Osteoblast (primary cell): ENCODE measurements around the gene INPP5F. TPM values are rescaled to one million over a fixed set of nuclear protein-coding genes. Genes with fewer than 3 reads are reported as not detected.

Source experiments
- DNase-seq: peaks from one replicate; pipeline ENCODE4 v3.0.0; 2011; ENCODE audit warnings: low spot score, mixed read lengths; ENCODE audit not compliant: insufficient read length; ENCODE audit errors: missing footprints
- H2AFZ ChIP-seq: 2 replicates; pipeline ENCODE4 v1.6.0; 2011; ENCODE audit warnings: mild to moderate bottlenecking, low read length
- H3K27ac ChIP-seq: 2 replicates; pipeline ENCODE4 v1.5.1; 2011; ENCODE audit warnings: mild to moderate bottlenecking, low read depth, low read length, moderate library complexity
- H3K27me3 ChIP-seq: 2 replicates; pipeline ENCODE4 v1.6.0; 2012; ENCODE audit warnings: mild to moderate bottlenecking, control low read depth, inconsistent platforms, low read length, moderate library complexity; ENCODE audit not compliant: insufficient read depth
- H3K36me3 ChIP-seq: 2 replicates; pipeline ENCODE4 v1.5.1; 2011; ENCODE audit warnings: mild to moderate bottlenecking, low read length, control low read depth, moderate library complexity; ENCODE audit not compliant: insufficient read depth
- H3K4me1 ChIP-seq: 2 replicates; pipeline ENCODE4 v1.5.1; 2011; ENCODE audit warnings: mild to moderate bottlenecking, low read length, control low read depth, moderate library complexity; ENCODE audit not compliant: insufficient read depth
- H3K4me2 ChIP-seq: 2 replicates; pipeline ENCODE4 v1.6.0; 2011; ENCODE audit warnings: mild to moderate bottlenecking, low read length; ENCODE audit not compliant: insufficient read depth
- H3K4me3 ChIP-seq: fragments of 200-600 bp; sonication (generic); 3 replicates; pipeline ENCODE4 v1.5.1; 2012; ENCODE audit warnings: mild to moderate bottlenecking, low read length, inconsistent platforms; ENCODE audit not compliant: insufficient read depth
- H3K79me2 ChIP-seq: 2 replicates; pipeline ENCODE4 v1.6.0; 2012; ENCODE audit warnings: mild to moderate bottlenecking, low read length, control low read depth, inconsistent platforms; ENCODE audit not compliant: insufficient read depth
- H3K9me3 ChIP-seq: 2 replicates; pipeline ENCODE4 v1.5.1; 2011; ENCODE audit warnings: low read depth, low read length, control low read depth
- H4K20me1 ChIP-seq: 2 replicates; pipeline ENCODE4 v1.6.0; 2012; ENCODE audit warnings: mild to moderate bottlenecking, low read length, control low read depth; ENCODE audit not compliant: insufficient read depth
- CTCF ChIP-seq: IDR thresholded peaks from 2 replicates; pipeline ENCODE4 v1.5.1; 2011; ENCODE audit warnings: mild to moderate bottlenecking, low read depth, low read length, moderate library complexity; ENCODE audit errors: extremely low read depth
- total RNA-seq: library from RNA; depleted of rRNA; stranded (reverse); fragments of >200 nt; gene quantifications from 2 replicates; pipeline ENCODE4 v1.2.3, GENCODE V29; 2012

The INPP5F gene
- total RNA-seq, 1 donor, result 10.9 TPM

- H3K4me1 ChIP-seq, result peaks cover 11% of the 10 kb centered on the region
- no peak overlapping the region for H3K4me3 ChIP-seq
- H3K4me2 ChIP-seq, result no peak overlapping the region
- H3K9me3 ChIP-seq, result no peaks in the 10 kb centered on the region
- no peak for DNase-seq
- no peak for TF ChIP-seq CTCF
- no peaks in the 10 kb centered on the region for H3K36me3 ChIP-seq
- no peaks in the 10 kb centered on the region for H4K20me1 ChIP-seq
- peaks cover 21% of the 10 kb centered on the region for H3K79me2 ChIP-seq
- H3K27ac ChIP-seq, result no peak overlapping the region
- no peaks in the 10 kb centered on the region for H3K27me3 ChIP-seq
- no peak overlapping the region for H2AFZ ChIP-seq
These were observed 2.4 kb downstream of the INPP5F start for GRCh38 chr10:119728172-119728800.

DNA sequence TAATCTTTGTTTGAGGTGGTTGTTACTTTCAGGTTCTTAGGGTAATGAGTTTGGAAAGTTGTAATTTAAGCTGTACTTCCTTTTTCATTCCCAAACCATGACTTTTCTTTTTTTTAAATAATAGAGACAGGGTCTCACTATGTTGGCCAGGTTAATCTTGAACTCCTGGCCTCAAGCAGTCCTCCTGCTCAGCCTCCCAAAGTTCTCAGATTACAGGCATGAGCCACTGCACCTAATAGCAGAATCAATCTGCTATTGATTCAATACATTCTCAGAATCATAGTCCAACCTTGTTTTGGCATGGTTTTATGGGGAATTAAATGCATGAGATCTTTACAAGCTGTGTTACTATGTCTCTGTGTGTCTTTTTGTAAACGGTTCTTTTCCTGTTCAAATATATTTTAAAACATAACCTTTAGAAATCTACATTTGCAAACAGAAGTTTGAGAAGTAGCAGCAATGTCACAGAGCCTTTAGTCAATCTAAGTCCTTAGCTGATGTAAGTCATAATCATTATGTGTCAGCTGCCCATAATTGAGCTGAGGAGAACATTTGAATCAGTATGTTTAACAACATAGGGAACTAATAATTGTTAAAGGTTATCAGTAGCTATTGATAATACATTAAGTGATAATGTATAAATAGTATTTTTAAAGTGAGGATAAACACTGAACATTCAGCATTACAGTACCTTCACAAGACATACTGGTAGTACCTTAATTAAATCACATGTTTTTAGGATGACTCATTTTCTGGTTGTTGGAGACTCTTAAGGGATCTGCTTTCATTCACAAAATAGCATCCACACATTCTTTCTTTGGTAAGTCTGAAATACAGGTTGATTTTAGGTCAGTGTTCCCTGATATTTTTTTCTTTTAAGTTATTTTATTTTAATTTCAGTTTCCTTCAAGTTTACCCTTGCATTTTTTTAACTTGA lies 8.8 kb downstream of the INPP5F start:
- peaks cover 19% of the 10 kb centered on the region for H3K4me1 ChIP-seq
- no peaks in the 10 kb centered on the region for H3K27me3 ChIP-seq
- H2AFZ ChIP-seq, result no peak overlapping the region
- no peak overlapping the region for H3K27ac ChIP-seq
- H3K4me3 ChIP-seq, result no peak overlapping the region
- no peaks in the 10 kb centered on the region for H3K9me3 ChIP-seq
- H3K79me2 ChIP-seq, result peaks cover 20% of the 10 kb centered on the region
- H3K36me3 ChIP-seq, result no peaks in the 10 kb centered on the region
- no peaks in the 10 kb centered on the region for H4K20me1 ChIP-seq
- TF ChIP-seq CTCF, result no peak
- H3K4me2 ChIP-seq, result no peak overlapping the region
- peak; percentile 65 for DNase-seq

DNA sequence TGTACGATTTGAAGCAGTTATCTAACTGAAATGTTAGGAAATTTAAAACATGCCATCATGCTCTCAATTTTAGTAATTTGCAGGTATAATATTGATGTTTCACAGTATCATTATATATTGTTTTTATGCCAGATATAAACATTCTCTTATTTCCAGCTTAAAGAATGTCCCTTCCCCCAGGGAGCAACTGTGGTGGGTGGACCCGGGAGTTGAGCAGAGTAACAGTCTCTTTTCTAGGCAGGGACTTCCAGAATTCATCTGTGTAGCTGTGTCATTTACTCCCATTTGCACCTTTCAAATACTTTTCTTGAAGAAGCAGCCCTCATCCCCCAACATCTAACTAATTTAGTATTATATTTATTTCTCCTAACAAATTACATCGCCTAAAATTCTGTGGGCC lies 9.6 kb downstream of the INPP5F start:
- no peaks in the 10 kb centered on the region for H4K20me1 ChIP-seq
- H3K27me3 ChIP-seq, result no peaks in the 10 kb centered on the region
- peaks cover 24% of the 10 kb centered on the region for H3K79me2 ChIP-seq
- H3K9me3 ChIP-seq, result no peaks in the 10 kb centered on the region
- no peak overlapping the region for H3K4me2 ChIP-seq
- H2AFZ ChIP-seq, result no peak overlapping the region
- no peak for DNase-seq
- H3K4me3 ChIP-seq, result no peak overlapping the region
- H3K27ac ChIP-seq, result no peak overlapping the region
- peaks cover 19% of the 10 kb centered on the region for H3K4me1 ChIP-seq
- no peak for TF ChIP-seq CTCF
- no peaks in the 10 kb centered on the region for H3K36me3 ChIP-seq

- TF ChIP-seq CTCF, result no peak
- Histone ChIP-seq H4K20me1 (no peaks in the 10 kb centered on the region), H3K27me3 (no peaks in the 10 kb centered on the region), H2AFZ (no peak overlapping the region), H3K9me3 (no peaks in the 10 kb centered on the region), H3K4me1 (peaks cover 19% of the 10 kb centered on the region), H3K4me2 (no peak overlapping the region), H3K4me3 (no peak overlapping the region), H3K27ac (no peak overlapping the region), H3K79me2 (peaks cover 27% of the 10 kb centered on the region), H3K36me3 (no peaks in the 10 kb centered on the region)
- DNase-seq, result no peak
These were observed 10.4 kb downstream of the INPP5F start for GRCh38 chr10:119736220-119736619.
